Activated CD4-positive, alpha-beta T cell treated with anti-CD3 and anti-CD28 coated beads, Interleukin-2, amount 50 U/mL, for 1 hour (primary cell): ENCODE results near the gene CSNK1A1.
"Not testable (repeated sequence)": the region's sequence is repeated elsewhere in the genome, so short reads cannot be mapped to it uniquely, and the experiment has no call there.

ENCODE experiments used
- DNase-seq: peaks from one replicate; pipeline ENCODE4 v3.0.0-alpha.2; 2020

The CSNK1A1 gene

DNA sequence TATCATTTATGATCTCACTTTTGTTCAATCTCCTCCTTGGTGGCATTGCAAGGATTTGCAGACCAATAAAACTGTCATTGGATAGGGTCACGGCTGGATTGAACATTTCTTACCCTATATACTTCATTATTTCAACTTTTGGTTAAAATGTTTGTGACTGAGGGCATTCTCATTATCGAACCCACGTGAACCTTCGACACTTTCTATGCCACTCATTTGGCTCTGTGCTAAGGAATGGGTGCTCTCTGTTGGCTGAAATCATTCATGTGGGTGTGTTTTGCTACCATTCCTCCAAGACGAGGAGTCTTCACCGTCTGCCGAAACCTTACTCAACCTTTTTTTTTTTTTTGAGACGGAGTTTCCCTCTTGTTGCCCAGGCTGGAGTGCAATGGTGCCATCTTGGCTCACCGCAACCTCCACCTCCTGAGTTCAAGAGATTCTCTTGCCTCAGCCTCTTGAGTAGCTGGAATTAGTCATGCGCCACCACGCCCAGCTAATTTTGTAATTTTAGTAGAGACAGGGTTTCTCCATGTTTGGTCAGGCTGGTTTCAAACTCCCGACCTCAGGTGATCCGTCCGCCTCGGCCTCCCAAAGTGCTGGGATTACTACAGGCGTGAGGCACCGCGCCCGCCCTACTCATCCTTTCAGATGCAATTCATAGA, 62.5 kb downstream of the CSNK1A1 start:
- no peak for DNase-seq

- no peak for DNase-seq
Observed at GRCh38 chr5:149487672-149488071, 63.6 kb downstream of the CSNK1A1 start.

DNA sequence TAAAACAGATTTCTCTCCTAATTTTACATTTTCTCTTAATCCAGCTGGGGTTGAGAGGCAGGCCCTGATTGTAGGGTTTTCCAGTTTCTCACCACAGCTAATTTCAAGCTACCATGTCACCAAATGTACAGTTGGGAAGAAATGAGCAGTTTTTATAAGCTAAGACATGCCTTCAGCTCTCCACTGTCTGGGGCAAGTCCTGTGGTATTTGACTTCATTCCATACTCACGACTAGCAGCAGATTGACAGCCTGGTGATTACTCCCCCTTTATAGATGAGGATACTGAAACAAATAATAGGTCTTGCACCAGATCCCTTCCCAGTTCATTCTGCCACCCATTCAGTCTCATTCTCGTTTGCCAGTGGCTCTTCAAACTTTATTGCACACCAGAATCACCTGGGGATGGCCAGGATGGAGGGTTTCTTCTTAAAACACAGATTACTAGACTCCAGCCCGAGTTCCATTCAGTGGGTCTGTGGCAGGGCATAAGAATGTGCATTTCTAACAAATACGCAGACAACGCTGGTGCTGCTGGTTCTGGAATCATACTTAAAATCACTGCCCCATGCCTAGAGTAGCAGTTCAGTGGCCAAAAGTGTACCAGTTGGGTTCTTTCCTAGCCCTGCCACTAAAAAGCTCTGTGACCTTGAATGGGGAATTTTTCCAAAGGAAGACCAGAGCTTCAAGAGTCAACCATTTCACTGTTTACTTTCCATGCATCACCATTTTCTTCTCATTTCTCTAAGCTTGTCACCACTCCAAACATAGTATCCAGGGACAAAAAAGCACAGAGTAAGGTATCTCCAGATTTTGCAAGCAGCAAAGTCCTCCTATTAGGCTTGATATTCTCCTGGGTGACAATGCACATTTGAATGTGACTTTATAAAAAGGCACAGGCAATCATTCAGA, 64.3 kb downstream of the CSNK1A1 start:
- no peak for DNase-seq

GRCh38 chr5:149485655-149486615, 65.3 kb downstream of the CSNK1A1 start:
- DNase-seq: no peak

GRCh38 chr5:149481485-149481884, 69.8 kb downstream of the CSNK1A1 start:
- no peak for DNase-seq

DNA sequence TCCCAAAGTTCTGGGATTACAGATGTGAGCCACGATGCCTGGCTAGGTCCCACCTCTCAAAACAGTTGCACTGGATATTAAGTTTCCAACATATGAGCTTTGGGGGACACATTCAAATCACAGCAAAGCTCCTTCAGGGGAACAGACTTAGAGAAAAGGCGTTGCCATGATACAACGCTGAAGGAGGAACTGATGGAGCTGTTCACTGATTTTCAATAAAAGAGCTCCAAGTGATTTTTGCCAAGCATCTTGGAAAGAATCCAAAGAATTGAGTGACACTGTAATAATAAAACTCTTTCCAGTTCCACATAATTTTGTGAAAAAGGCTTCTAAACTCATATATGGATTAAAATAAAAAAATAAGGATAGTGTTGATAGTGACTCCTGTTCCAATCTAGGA, 72.5 kb downstream of the CSNK1A1 start:
- no peak for DNase-seq

- no peak for DNase-seq
Observed at GRCh38 chr5:149475777-149476176, 75.5 kb downstream of the CSNK1A1 start.

- no peak for DNase-seq
Observed at GRCh38 chr5:149474198-149474597, 77.0 kb downstream of the CSNK1A1 start.

GRCh38 chr5:149473441-149473840, 77.8 kb downstream of the CSNK1A1 start:
- no peak for DNase-seq

DNA sequence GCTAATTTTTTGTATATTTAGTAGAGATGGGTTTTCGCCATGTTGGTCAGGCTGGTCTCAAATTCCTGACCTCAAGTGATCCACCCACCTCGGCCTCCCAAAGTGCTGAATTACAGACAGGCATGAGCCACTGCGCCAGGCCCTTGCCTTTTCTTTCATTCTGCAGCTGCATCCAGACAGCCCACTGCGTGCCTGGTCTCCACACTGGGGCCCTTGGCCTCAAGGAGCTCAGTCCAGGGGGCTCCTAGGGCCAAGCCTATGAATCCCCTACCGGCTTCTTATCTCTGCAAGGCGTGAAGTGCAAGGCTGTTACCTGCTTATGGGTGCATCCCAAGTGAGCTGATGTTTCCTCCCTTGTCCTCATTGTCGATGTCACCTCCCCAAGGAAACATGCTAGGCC, 78.8 kb downstream of the CSNK1A1 start:
- no peak for DNase-seq

- no peak for DNase-seq
Observed at GRCh38 chr5:149471406-149472183, 79.6 kb downstream of the CSNK1A1 start.

- DNase-seq: no peak
Observed at GRCh38 chr5:149470942-149471341, 80.3 kb downstream of the CSNK1A1 start.

DNA sequence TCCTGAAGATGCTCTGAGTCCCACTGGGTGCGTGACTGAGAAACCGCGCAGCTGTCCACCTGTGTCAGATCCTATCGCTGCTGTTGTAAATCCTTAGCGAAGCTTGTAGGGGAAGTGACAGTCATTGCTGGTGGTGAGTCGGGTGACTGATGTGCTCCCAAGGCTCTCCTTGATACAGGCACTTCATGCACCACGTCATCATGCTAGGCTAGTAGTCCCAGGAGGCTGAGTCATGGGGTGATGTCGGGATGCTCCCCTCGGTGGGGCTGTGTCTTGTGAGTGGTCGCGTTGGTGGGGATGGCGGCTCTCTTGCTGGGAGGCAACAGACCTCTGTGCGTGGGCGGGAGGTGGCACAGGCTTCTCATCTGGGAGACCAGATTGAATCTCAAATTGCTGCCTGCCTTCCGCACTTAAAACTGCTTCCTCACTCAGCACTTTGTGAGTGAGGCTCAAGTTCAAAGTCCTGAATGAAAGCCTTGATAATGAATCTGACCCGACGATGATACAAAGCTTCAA, 84.7 kb downstream of the CSNK1A1 start:
- no peak for DNase-seq

DNA sequence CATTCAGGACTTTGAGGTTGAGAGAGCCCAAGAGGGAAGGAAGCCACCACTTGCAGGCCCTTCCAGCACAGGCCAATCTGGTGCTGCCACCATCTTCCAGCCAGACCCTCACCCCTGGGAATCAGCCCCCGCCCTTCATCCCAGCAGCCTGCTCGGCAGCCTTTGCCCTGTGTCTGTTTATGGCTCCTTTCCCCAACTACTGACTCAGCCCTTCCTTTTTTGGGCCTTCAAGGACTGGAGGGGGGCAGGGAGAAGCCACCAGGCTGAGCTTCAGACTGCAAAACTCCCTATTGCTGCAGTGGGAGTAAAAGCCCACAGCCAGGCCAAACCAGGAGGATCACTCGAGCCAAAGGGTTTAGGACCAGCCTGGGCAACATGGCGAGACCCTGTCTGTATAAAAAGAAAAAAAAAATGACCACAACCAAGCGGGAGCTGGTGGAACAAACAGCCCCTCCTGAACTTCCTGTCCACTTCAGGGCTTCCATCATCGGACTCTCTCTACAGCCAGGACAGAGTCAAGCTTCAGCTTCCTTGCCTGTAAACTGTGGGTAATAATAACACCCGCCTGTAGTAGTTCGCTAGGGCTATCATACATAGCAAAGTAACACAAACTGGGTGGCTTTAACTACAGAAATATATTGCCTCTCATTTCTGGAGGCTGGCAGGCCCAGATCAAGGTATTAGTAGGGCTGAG, 86.3 kb downstream of the CSNK1A1 start:
- no peak for DNase-seq

DNA sequence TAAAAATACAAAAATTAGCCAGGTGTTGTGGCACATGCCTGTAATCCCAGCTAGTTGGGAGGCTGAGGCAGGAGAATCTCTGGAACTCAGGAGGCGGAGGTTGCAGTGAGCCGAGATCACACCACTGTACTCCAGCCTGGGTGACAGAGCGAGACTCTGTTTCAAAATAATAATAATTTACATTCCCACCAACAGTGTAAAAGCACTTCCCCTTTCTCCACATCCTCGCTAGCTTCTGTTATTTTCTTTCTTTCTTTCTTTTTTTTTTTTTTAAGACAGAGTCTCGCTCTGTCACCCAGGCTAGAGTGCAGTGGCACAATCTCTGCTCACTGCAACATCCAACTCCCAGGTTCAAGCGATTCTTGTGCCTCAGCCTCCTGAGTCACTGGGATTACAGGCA, 89.3 kb downstream of the CSNK1A1 start:
- DNase-seq: not testable (repeated sequence)

DNA sequence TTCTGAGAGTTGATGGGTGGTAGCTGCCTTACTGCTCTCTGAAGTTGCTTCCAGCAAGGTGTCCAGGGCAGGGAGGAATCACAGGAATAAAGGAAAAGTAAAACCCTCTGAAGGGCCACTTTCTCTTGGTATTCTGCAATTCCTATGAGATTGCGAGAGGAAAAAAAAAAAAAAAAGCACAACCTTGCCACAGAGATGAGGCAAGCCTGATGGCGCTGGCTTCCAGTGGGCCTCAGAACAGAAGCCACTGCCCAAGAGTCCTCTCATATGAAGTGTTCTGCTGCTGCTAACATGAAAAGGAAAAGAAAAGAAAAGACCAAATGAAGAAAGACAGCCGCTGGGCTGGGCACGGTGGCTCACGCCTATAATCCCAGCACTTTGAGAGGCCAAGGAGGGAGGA, 91.3 kb downstream of the CSNK1A1 start:
- no peak for DNase-seq

DNA sequence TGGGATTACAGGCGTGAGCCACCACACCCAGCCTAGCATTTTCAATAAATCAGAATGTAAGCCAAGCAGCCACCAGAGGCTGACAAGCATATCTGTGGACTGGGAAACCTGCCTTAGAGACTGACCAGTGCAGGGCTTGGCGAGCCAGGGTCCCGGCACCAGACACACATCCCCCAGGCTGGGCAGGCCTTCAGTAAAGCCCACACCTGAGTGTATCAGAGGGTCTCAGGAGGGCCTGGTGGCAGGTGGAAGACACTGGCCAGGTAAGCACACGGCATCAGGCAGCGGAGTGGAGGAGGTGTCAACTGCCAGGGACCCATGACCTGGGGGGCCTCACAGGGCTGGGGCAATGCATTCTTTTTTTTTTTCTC, 93.9 kb downstream of the CSNK1A1 start:
- DNase-seq: no peak

GRCh38 chr5:149456597-149457392, 94.4 kb downstream of the CSNK1A1 start:
- no peak for DNase-seq

DNA sequence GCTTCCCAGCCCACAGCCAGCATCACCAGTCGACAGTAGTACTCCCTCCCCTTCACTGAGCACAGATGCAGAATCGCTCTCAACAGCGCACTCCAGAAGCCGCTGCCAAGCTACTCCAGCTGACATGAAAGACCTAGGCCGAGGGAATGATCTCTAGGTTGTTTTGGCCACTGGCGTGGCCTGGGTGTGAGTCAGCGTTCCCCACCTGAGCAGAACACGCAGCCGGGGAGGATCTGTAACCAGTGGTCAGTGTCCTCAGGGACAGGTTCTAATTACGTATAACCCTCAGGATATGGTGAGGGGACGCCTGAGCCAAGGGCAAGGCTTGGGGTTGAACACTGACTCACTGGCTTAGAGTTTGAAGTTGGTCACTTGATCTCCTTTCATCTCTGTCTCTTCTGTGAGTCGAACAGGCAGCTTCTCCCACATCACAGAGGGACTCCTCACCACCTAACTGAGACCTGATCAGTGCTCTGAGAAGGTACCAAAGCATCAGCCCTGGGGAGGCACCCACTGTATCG, 95.3 kb downstream of the CSNK1A1 start:
- DNase-seq: no peak
